GM18526 (cell line): ENCODE data around the gene RNF26.

ENCODE experiments used
- POLR2A ChIP-seq: IDR thresholded peaks from 3 replicates; pipeline ENCODE4 v1.6.1; 2011; ENCODE audit not compliant: insufficient read length; ENCODE audit errors: extremely low read depth

The RNF26 gene

GRCh38 chr11:119334174-119334930, at the start of gene RNF26:
Gene RNF26 (plus strand): TSS chr11:119334527. CDS start chr11:119335123, 596 bp downstream.
- TF ChIP-seq POLR2A: peak; percentile 56

- no peak for TF ChIP-seq POLR2A
Measured at GRCh38 chr11:119285431-119285830, 48.9 kb upstream of the RNF26 start.

GRCh38 chr11:119288219-119288618, 46.1 kb upstream of the RNF26 start:
- TF ChIP-seq POLR2A: no peak

GRCh38 chr11:119290894-119291497, 43.3 kb upstream of the RNF26 start:
- TF ChIP-seq POLR2A: no peak

- TF ChIP-seq POLR2A: no peak
Measured at GRCh38 chr11:119293461-119293860, 40.9 kb upstream of the RNF26 start.

- no peak for TF ChIP-seq POLR2A
Measured at GRCh38 chr11:119295178-119295577, 39.1 kb upstream of the RNF26 start.

GRCh38 chr11:119297938-119298337, 36.4 kb upstream of the RNF26 start:
- no peak for TF ChIP-seq POLR2A

- no peak for TF ChIP-seq POLR2A
Measured at GRCh38 chr11:119298726-119299125, 35.6 kb upstream of the RNF26 start.

- no peak for TF ChIP-seq POLR2A
Measured at GRCh38 chr11:119299416-119299815, 34.9 kb upstream of the RNF26 start.

GRCh38 chr11:119300198-119300964, 33.9 kb upstream of the RNF26 start:
- TF ChIP-seq POLR2A: no peak

GRCh38 chr11:119303227-119303718, 31.1 kb upstream of the RNF26 start:
- TF ChIP-seq POLR2A: no peak

- no peak for TF ChIP-seq POLR2A
Measured at GRCh38 chr11:119305556-119306372, 28.6 kb upstream of the RNF26 start.

- no peak for TF ChIP-seq POLR2A
Measured at GRCh38 chr11:119306373-119306890, 27.9 kb upstream of the RNF26 start.

GRCh38 chr11:119307219-119307618, 27.1 kb upstream of the RNF26 start:
- TF ChIP-seq POLR2A: no peak

GRCh38 chr11:119307974-119308373, 26.4 kb upstream of the RNF26 start:
- TF ChIP-seq POLR2A: no peak

GRCh38 chr11:119309411-119309810, 24.9 kb upstream of the RNF26 start:
- no peak for TF ChIP-seq POLR2A
